WI38 (cell line): Measurements from ENCODE around the gene FAM193A.
"Not testable (repeated sequence)": the region's sequence is repeated elsewhere in the genome, so short reads cannot be mapped to it uniquely, and the experiment has no call there.

Source experiments
- H3K4me3 ChIP-seq: 2 replicates; pipeline ENCODE4 v1.5.1; 2011; ENCODE audit warnings: low read depth, mild to moderate bottlenecking, control low read depth, low read length
- TF ChIP-seq, protein P1 (sequence below): IDR thresholded peaks from 2 replicates; pipeline ENCODE4 v1.5.1; 2012; ENCODE audit warnings: low read depth, mild to moderate bottlenecking, control low read depth, low read length

The FAM193A gene

GRCh38 chr4:2761035-2761923 lies 224.8 kb downstream of the FAM193A start:
- TF ChIP-seq, protein P1, sequence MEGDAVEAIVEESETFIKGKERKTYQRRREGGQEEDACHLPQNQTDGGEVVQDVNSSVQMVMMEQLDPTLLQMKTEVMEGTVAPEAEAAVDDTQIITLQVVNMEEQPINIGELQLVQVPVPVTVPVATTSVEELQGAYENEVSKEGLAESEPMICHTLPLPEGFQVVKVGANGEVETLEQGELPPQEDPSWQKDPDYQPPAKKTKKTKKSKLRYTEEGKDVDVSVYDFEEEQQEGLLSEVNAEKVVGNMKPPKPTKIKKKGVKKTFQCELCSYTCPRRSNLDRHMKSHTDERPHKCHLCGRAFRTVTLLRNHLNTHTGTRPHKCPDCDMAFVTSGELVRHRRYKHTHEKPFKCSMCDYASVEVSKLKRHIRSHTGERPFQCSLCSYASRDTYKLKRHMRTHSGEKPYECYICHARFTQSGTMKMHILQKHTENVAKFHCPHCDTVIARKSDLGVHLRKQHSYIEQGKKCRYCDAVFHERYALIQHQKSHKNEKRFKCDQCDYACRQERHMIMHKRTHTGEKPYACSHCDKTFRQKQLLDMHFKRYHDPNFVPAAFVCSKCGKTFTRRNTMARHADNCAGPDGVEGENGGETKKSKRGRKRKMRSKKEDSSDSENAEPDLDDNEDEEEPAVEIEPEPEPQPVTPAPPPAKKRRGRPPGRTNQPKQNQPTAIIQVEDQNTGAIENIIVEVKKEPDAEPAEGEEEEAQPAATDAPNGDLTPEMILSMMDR: no peak
- no peak overlapping the region for H3K4me3 ChIP-seq

DNA sequence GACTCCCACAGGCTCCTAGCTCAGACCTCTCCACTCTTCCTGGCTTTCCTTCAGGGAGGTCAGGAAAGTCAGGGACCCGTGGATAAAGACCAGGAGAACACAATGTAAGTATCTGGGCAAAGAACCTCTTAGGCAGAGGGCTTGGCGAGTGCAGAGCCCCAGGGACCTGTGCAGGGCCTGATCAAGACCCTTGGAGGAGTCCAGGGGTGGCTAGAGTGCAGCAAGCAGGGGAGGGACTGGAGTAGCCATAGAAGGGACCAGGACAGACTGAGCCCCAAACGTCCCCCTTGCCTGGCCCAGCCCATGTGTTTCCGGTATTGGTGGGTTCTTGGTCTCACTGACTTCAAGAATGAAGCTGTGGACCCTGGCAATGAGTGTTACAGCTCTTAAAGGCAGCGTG lies 225.6 kb downstream of the FAM193A start:
- TF ChIP-seq, protein P1: no peak
- no peak overlapping the region for H3K4me3 ChIP-seq

DNA sequence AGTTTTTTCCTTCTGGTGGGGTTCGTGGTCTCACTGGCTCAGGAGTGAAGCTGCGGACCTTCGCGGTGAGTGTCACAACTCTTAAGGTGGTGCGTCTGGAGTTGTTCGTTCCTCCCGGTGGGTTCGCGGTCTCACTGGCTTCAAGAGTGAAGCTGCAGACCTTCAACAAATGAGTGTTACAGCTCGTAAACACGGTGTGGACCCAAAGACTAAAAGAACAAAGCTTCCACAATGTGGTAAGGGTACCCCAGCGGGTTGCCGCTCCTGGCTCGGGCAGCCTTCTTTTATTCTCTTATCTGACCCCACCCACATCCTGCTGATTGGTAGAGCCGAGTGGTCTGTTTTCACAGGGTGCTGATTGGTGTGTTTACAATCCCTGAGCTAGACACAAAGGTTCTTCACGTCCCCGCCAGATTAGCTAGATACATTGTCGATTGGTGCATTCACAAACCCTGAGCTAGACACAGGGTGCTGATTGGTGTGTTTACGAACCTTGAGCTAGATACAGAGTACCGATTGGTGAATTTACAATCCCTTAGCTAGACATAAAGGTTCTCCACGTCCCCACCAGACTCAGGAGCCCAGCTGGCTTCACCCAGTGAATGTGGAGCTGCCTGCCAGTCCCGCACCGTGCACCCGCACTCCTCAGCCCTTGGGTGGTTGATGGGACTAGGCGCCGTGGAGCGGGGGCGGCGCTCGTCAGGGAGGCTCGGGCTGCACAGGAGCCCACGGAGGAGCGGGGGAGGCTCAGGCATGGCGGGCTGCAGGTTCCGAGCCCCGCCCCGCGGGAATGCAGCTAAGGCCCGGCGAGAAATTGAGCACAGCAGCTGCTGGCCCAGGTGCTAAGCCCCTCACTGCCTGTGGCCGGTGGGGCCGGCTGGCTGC lies 226.3 kb downstream of the FAM193A start:
- H3K4me3 ChIP-seq: not testable (repeated sequence)

- H3K4me3 ChIP-seq: peak overlapping the region; percentile 55
Observed at GRCh38 chr4:2763511-2763967, 227.1 kb downstream of the FAM193A start.

DNA sequence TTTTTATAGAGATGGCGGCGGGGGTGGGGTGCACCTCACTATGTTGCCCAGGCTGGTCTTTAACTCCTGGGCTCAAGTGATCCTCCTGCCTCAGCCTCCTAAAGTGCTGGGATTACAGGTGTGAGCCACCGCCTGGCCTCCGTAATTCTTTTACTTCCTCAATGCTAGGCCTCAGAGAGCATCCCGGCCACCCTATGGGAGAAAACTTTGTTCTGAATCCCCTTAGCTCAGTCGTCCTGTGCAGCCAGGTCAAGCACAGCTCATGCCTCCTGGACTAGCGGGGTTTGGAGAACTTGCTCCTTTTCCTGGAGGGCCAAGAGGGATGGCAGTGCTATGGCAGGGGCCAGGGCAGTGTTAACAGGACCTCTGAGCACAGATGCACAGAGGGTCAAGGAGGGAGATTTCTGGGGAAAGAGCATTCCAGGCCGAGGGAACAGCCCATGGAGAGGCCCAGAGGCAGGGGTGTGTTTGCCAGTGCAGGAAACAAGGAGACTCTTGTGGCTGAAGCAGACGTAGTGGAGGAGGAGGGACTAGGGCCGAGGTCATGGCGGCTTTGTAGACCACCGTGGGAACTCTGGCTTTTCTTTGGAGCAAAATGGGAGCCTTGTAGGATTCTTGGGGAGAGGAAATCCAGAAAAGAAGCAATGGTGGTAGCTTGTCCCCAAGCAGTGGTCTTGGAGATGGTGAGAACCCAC lies 229.5 kb downstream of the FAM193A start:
- no peak overlapping the region for H3K4me3 ChIP-seq
- TF ChIP-seq, protein P1: no peak

More at GRCh38 chr4:2763511-2763967, 227.1 kb downstream of the FAM193A start:
- TF ChIP-seq, protein P1: no peak

DNA sequence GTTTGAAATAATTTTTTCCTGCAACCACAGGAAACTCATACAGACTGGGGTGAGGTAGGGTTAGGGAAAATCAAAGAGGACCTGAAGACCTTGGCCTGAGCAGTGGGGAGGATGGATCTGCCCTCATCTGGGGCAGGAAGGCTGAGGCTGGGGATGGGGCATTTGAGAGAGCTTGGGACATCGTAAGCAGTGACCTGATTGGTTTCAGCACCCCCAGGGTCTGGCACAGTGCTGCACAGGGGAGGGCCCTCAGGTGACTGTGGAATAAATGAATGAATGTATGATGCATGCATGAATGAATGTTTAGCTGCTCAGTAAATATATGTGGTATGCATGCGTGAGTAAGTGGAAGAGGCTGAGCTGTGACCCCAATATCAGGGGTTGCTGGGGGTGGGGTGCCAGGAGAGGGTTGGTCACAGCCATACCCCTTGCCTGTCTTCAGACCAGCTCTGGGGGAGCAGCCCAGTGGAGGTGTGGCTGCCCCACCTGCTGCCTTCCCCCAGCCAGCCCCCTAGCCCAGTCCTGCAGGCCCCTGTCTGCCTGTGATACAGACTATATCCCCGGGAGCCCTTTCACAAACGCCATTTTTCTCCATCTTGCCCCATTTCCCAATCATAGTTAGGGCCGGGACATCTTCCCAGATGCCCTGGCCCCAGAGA lies 230.7 kb downstream of the FAM193A start:
- no peak overlapping the region for H3K4me3 ChIP-seq
- TF ChIP-seq, protein P1: no peak

GRCh38 chr4:2767705-2768074 lies 231.2 kb downstream of the FAM193A start:
- TF ChIP-seq, protein P1: no peak
- no peak overlapping the region for H3K4me3 ChIP-seq
